AG04449 (cell line): ENCODE results near the gene GPS1.

Experiments used
- CTCF ChIA-PET: fragments of 350-600 bp; formaldehyde crosslinking; extraction: SDS; loops from one replicate; lab custom pipeline; 2021; ENCODE audit warnings: antibody characterized with exemption; lab: Yijun Ruan, JAX
- POLR2A ChIA-PET: fragments of 400-600, 350-600 bp; formaldehyde crosslinking; extraction: SDS; loops from one replicate; lab custom pipeline; 2020; ENCODE audit warnings: antibody characterized with exemption, inconsistent platforms; lab: Yijun Ruan, JAX
- DNase-seq: peaks from one replicate; pipeline ENCODE4 v3.0.0-alpha.2; 2010; ENCODE audit warnings: low read depth, low spot score
- H3K4me3 ChIP-seq: 2 replicates; pipeline ENCODE4 v1.5.1; 2011; ENCODE audit warnings: low read depth, mild to moderate bottlenecking, control low read depth, low read length
- TF ChIP-seq, protein P1 (sequence below): IDR thresholded peaks from one replicate; pipeline ENCODE4 v1.5.1; 2011; ENCODE audit warnings: mild to moderate bottlenecking, moderate library complexity, low read length, control low read depth, inconsistent platforms; ENCODE audit not compliant: insufficient read depth; ENCODE audit errors: missing control alignments

The GPS1 gene

GRCh38 chr17:82013341-82013740 is 38.4 kb upstream of the GPS1 start:
- ChIA-PET POLR2A (no interaction called here), CTCF (interaction anchor here (0.6 to 5.3 kb wide), 4 partner anchors 7 to 54 kb away, joined by 3 to 46 read pairs (median 4); partner anchors contain the start of genes CENPX and LRRC45)
- TF ChIP-seq, protein P1, sequence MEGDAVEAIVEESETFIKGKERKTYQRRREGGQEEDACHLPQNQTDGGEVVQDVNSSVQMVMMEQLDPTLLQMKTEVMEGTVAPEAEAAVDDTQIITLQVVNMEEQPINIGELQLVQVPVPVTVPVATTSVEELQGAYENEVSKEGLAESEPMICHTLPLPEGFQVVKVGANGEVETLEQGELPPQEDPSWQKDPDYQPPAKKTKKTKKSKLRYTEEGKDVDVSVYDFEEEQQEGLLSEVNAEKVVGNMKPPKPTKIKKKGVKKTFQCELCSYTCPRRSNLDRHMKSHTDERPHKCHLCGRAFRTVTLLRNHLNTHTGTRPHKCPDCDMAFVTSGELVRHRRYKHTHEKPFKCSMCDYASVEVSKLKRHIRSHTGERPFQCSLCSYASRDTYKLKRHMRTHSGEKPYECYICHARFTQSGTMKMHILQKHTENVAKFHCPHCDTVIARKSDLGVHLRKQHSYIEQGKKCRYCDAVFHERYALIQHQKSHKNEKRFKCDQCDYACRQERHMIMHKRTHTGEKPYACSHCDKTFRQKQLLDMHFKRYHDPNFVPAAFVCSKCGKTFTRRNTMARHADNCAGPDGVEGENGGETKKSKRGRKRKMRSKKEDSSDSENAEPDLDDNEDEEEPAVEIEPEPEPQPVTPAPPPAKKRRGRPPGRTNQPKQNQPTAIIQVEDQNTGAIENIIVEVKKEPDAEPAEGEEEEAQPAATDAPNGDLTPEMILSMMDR: no peak
- no peak for DNase-seq
- no peak overlapping the region for H3K4me3 ChIP-seq

- TF ChIP-seq, protein P1: no peak
- no peak for DNase-seq
- H3K4me3 ChIP-seq: no peak overlapping the region
- ChIA-PET POLR2A (no interaction called here), CTCF (interaction anchor here (1.0 to 10.7 kb wide), 3 partner anchors 16 to 52 kb away, joined by 3 to 290 read pairs (median 8); partner anchors contain the start of gene NOTUM)
Observed at GRCh38 chr17:82013772-82014321, 37.9 kb upstream of the GPS1 start.

- POLR2A ChIA-PET: no interaction called here
- TF ChIP-seq, protein P1: no peak
- DNase-seq: no peak
- H3K4me3 ChIP-seq: no peak overlapping the region
- CTCF ChIA-PET: interaction anchor here (1.0 to 10.7 kb wide), 3 partner anchors 16 to 52 kb away, joined by 3 to 290 read pairs (median 8); partner anchors contain the start of gene NOTUM
Observed at GRCh38 chr17:82014432-82014831, 37.3 kb upstream of the GPS1 start.

DNA sequence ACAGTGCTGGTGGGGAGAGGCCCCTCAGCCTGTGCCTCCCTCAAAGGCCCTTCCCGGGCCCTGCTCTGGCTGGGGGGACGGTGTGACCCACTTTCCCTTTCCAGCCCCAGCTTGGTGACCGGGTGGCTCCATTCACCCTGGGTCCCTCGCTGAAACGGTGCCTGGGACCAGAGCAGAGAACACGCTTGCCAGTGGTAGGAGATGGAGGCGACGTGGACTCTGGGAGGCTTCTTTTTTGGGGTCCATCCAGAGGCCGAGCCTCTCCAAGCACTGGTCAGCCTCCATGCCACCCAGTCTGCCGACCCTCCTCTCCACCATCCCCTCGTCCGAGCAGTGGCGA is 36.8 kb upstream of the GPS1 start:
- CTCF ChIA-PET: interaction anchor here (1.0 to 10.7 kb wide), 3 partner anchors 15 to 53 kb away, joined by 3 to 290 read pairs (median 8); partner anchors contain the start of gene NOTUM
- TF ChIP-seq, protein P1: no peak

GRCh38 chr17:82015311-82015971 is 36.3 kb upstream of the GPS1 start:
- no peak for DNase-seq
- TF ChIP-seq, protein P1: no peak
- no peak overlapping the region for H3K4me3 ChIP-seq
- POLR2A ChIA-PET: no interaction called here
- CTCF ChIA-PET: interaction anchor here (1.1 to 10.7 kb wide), 3 partner anchors 53 to 78 kb away, joined by 4 to 290 read pairs (median 4); partner anchors contain the start of genes NOTUM and PYCR1

More for the DNA sequence above, 36.8 kb upstream of the GPS1 start:
- no peak for DNase-seq
- H3K4me3 ChIP-seq: no peak overlapping the region
- POLR2A ChIA-PET: no interaction called here
